Spleen (tissue), 11 donors: Measurements from ENCODE around the gene DSCAML1. TPM values are rescaled to one million over a fixed set of nuclear protein-coding genes. Genes with fewer than 3 reads are reported as not detected.
A peak's percentile ranks its signal among the peaks of the same experiment; 100 is the strongest.

Source experiments
- DNase-seq: peaks from one replicate; pipeline ENCODE4 v3.0.0-alpha.2; 2020
- H3K27ac ChIP-seq, 8 donors: fragments of 200-600 bp; sonication (generic) in 7 of 8; 1 replicate in 4 of 8; 2 replicates in 4 of 8; pipeline versions ENCODE4 v1.5.0 to v1.8.0; 2016 to 2021; ENCODE audit warnings: inconsistent platforms in 4 of 8, mild to moderate bottlenecking in 4 of 8, moderate library complexity in 1 of 8
- H3K27me3 ChIP-seq, 7 donors: fragments of 200-600 bp; sonication (generic) in 6 of 7; replicated peaks in 1 of 7; 1 replicate in 4 of 7; 2 replicates in 3 of 7; pipeline versions ENCODE4 v1.5.0 to v1.8.0; 2016 to 2021; ENCODE audit warnings: inconsistent platforms in 3 of 7, mild to moderate bottlenecking in 1 of 7
- H3K36me3 ChIP-seq, 6 donors: fragments of 200-600 bp; sonication (generic) in 5 of 6; 1 replicate in 4 of 6; 2 replicates in 2 of 6; pipeline versions ENCODE4 v1.5.0 to v1.8.0; 2016 to 2021; ENCODE audit warnings: inconsistent platforms in 2 of 6
- H3K4me1 ChIP-seq, 6 donors: fragments of 200-600 bp; sonication (generic) in 5 of 6; 1 replicate in 3 of 6; 2 replicates in 3 of 6; pipeline versions ENCODE4 v1.5.0 to v1.8.0; 2016 to 2021; ENCODE audit warnings: inconsistent platforms in 3 of 6
- H3K4me3 ChIP-seq, 8 donors: fragments of 200-600 bp; sonication (generic) in 7 of 8; 1 replicate in 4 of 8; 2 replicates in 4 of 8; pipeline versions ENCODE4 v1.5.0 to v1.8.0; 2016 to 2021; ENCODE audit warnings: inconsistent platforms in 4 of 8, mild to moderate bottlenecking in 4 of 8, moderate library complexity in 2 of 8
- H3K9me3 ChIP-seq, 8 donors: fragments of 200-600 bp; sonication (generic) in 7 of 8; 1 replicate in 4 of 8; 2 replicates in 4 of 8; pipeline versions ENCODE4 v1.5.0 to v1.8.0; 2016 to 2021; ENCODE audit warnings: inconsistent platforms in 4 of 8
- POLR2A ChIP-seq, 3 donors: fragments of 450-650 bp; IDR thresholded peaks; one replicate each; pipeline ENCODE4 v1.5.1; 2017; ENCODE audit warnings: antibody characterized with exemption in 3 of 3, mild to moderate bottlenecking in 1 of 3
- POLR2AphosphoS5 ChIP-seq, 3 donors: sonication (generic); formaldehyde crosslinking; IDR thresholded peaks; one replicate each; pipeline ENCODE4 v1.5.1; 2017; ENCODE audit warnings: antibody characterized with exemption in 3 of 3
- whole genome bisulfite sequencing, 5 donors: extraction: QIAGEN DNeasy Blood & Tissue Kit in 3 of 5; methylation state at CpG; one replicate each; pipeline versions ENCODE4 v1.1.5 to v1.1.7; 2013 to 2018; 5-methylcytosine and 5-hydroxymethylcytosine counted together
- intact Hi-C: fragments of 100-400 bp; cut with DNase I; formaldehyde crosslinking; loops from one replicate; pipeline ENCODE4 v1.15.0; 2023; ENCODE audit warnings: low total_unique reads
- polyA plus RNA-seq, 3 donors: library from polyadenylated mRNA; stranded (reverse); fragments of 200-250 nt; gene quantifications; one replicate each; pipeline ENCODE4 v1.2.1, GENCODE V29; 2013
- total RNA-seq, 7 donors: library from RNA; depleted of rRNA in 3 of 7; stranded (reverse); fragments of >200 nt in 3 of 7; fragmentation: NEBNext Ultra II Directional in 4 of 7; extraction: Animal tissue kit (Norgen Biotek cat#: 25700) in 4 of 7; gene quantifications; one replicate each; pipeline versions ENCODE4 v1.1.0 to v1.2.1, GENCODE V29; 2016 to 2021
- TF ChIP-seq, protein P1 (sequence below), 11 experiments: fragments of 200-600 bp in 7 of 11; fragments of 450-650 bp in 4 of 11; sonication (generic) in 4 of 11; IDR thresholded peaks in 8 of 11; conservative IDR thresholded peaks in 3 of 11; 1 replicate in 7 of 11; 2 replicates in 4 of 11; pipeline versions ENCODE4 v1.4.0 to v1.8.0; 2016 to 2021; ENCODE audit warnings: antibody characterized with exemption in 11 of 11, inconsistent platforms in 4 of 11, mild to moderate bottlenecking in 1 of 11
- donor health status: healthy with polysubstance abuse.
- donor health status: DM: no; HTN: no; CAD: no; lungs with moderate emphysema.
- donor health status: DM: no; HTN: no; CAD: no.
- donor health status: Bipolar disorder and iron deficiency.
- donor health status: healthy.
- donor health status: DM: no; HTN: no; CAD: no.
- donor health status: DM: yes; HTN: yes; CAD: no.

The DSCAML1 gene
- total and polyA plus RNA-seq, 10 donors: 0.07 to 10.7 (median 2.3) TPM

DNA sequence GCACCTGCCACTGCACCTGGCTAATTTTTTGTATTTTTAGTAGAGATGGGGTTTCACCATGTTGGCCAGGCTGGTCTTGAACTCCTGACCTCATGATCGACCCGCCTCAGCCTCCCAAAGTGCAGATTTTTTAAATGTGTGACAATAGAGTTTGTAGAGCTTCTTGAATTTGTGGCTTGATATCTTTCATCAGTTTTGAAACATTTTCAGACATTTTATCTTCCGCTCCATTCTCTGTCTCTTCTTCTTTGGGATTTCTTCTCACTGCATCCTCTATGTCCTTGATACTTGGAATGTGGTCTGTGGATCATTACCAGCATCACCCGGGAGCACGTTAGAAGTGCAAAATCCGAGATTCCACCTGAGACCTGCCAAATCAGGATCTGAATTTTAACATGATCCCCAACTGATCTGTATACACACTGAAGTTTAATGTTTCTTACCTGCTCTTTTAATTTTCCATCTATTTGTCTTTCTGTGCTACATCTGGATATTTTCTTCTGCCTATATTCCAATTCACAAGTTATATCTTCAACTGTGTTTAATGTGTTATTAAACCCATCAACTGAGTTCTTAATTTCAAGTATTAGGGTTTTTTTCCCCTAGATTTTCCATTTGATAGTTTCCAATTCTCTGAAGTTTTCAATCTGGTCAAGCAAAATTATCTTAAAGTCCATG is 343.0 kb downstream of the DSCAML1 start:
- TF ChIP-seq POLR2AphosphoS5 (IDR thresholded peaks at IDR 0.05): no peak
- TF ChIP-seq POLR2A (IDR thresholded peaks at IDR 0.05): no peak
- TF ChIP-seq, protein P1, sequence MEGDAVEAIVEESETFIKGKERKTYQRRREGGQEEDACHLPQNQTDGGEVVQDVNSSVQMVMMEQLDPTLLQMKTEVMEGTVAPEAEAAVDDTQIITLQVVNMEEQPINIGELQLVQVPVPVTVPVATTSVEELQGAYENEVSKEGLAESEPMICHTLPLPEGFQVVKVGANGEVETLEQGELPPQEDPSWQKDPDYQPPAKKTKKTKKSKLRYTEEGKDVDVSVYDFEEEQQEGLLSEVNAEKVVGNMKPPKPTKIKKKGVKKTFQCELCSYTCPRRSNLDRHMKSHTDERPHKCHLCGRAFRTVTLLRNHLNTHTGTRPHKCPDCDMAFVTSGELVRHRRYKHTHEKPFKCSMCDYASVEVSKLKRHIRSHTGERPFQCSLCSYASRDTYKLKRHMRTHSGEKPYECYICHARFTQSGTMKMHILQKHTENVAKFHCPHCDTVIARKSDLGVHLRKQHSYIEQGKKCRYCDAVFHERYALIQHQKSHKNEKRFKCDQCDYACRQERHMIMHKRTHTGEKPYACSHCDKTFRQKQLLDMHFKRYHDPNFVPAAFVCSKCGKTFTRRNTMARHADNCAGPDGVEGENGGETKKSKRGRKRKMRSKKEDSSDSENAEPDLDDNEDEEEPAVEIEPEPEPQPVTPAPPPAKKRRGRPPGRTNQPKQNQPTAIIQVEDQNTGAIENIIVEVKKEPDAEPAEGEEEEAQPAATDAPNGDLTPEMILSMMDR (IDR thresholded peaks at IDR 0.05 in 8 of 11, conservative IDR thresholded peaks at IDR 0.05 in 3 of 11): no peak
- WGBS, 5 donors: 91 to 99% (median 93%) methylated on average over 6 of the region's 6 CpGs
- H3K36me3 ChIP-seq: peaks cover 0 to 8% (median 0%) of the 10 kb centered on the region in 6 donors
- no peaks in the 10 kb centered on the region for H3K4me1 ChIP-seq
- no peak overlapping the region for H3K4me3 ChIP-seq
- H3K27ac ChIP-seq: no peak overlapping the region
- intact Hi-C loops: no loop called here
- peaks cover 0 to 25% (median 12%) of the 10 kb centered on the region in 8 donors for H3K9me3 ChIP-seq
- H3K27me3 ChIP-seq: no peaks in the 10 kb centered on the region
- DNase-seq: no peak

DNA sequence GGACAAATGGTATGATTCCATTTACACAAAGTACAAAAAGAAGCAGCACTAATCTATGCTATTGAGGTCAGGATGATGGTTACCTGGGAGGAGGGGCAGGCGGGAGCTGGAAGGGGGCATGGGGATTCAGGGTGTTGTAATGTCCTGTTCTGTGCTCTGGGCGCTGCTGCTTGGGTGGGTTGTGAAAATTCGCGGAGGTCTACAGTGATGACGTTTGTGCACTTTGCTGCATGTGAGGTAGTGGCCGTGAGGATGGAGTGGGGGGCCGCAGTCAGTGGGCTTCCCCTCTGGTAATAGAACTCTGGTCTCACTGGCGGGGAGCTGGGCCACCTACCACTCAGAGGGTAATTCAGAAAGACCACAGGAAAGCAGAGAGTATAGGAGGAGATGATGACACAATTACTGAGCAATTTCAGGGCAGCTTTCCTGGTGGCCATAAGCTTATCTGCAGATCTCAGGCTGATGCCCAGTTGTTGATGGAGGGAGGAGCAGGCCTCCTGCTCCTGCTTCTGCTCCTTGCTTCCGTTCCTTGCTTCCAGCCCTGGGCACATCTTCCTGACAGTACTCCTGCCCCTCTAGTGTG is 347.8 kb downstream of the DSCAML1 start:
- peaks cover 0 to 16% (median 7%) of the 10 kb centered on the region in 8 donors for H3K9me3 ChIP-seq
- H3K36me3 ChIP-seq: peaks cover 0 to 8% (median 0%) of the 10 kb centered on the region in 6 donors
- TF ChIP-seq POLR2A (IDR thresholded peaks at IDR 0.05) (no peak), POLR2AphosphoS5 (IDR thresholded peaks at IDR 0.05) (no peak)
- TF ChIP-seq, protein P1 (IDR thresholded peaks at IDR 0.05 in 8 of 11, conservative IDR thresholded peaks at IDR 0.05 in 3 of 11): no peak
- WGBS, 5 donors: 71 to 90% (median 84%) methylated on average over 9 of the region's 9 CpGs
- H3K4me1 ChIP-seq: no peaks in the 10 kb centered on the region
- no peak overlapping the region for H3K27ac ChIP-seq
- peak; percentile 64 for DNase-seq
- no peak overlapping the region for H3K4me3 ChIP-seq
- peaks cover 0 to 10% (median 0%) of the 10 kb centered on the region in 7 donors for H3K27me3 ChIP-seq
- intact Hi-C loops: no loop called here

DNA sequence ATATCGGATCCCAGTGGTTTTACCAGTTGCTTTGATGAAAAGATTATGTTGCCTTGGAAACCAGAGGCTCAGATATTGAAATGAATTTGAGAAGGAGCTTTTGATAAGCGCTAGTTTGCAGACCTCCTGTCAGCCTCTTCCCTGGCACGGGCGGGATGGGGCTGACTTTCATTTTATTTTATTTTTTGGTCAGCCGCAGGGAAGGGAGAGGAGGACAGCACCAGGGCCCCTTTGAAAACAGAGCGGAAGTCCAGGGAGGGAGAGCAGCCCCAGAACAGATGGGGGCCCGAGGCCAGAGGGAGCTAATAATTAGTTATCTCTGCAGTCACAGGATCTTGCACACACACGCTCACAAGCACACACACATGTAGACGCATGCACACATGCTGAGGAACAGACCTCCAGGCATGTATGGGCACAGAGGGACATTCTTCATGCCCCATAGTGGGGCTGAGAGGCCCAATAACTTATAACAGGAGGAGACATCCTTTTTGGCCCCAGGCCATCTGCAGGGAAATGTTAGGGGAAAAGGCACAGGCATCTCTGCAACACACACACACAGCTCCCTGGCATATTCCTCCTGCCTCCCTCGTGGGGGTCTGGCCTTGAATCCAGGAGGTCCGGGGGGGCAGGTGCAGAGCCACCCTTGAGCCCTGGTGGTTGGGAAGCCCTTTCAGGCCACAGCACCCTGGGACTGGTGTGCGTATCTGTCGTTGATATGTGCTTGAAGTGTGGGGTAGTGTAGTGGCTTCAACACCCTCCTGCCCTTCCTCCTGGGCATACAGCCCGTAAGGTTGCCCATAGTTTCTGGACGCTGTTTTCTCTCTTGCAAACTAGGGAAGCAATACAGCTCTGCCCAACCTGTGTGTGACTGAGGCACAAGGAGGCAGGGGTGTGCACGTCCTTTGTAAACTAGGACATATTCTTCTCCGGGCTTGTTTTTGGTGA is 352.0 kb downstream of the DSCAML1 start:
- no peak overlapping the region for H3K4me3 ChIP-seq
- TF ChIP-seq POLR2A (IDR thresholded peaks at IDR 0.05): no peak
- DNase-seq: peak; percentile 49
- peaks cover 0 to 8% (median 0%) of the 10 kb centered on the region in 6 donors for H3K36me3 ChIP-seq
- no peaks in the 10 kb centered on the region for H3K9me3 ChIP-seq
- no peak overlapping the region for H3K27ac ChIP-seq
- intact Hi-C loops: no loop called here
- peaks cover 0 to 28% (median 0%) of the 10 kb centered on the region in 7 donors for H3K27me3 ChIP-seq
- 74 to 82% (median 80%) methylated on average over 16 to 17 of the region's 17 CpGs for WGBS, 5 donors
- no peaks in the 10 kb centered on the region for H3K4me1 ChIP-seq

DNA sequence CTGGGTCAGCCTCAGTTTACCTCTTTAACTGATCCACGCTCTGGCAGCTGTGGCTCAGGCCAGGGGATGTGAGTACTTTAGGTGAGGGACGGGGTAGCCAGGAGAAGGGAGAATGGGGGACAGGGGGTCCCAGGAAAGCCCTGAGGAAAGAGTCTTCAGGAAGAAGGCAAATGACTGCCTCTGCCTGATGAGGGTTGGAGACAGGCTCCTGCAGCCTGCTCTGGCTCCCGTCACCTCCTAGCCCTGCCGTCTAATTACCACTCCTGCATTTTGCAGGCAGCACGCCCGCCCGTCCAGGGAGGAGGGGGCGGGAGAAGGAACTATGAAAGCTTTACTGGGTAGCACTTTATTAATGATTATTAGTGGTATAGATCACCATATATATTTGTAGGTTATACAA is 352.8 kb downstream of the DSCAML1 start:
- WGBS, 5 donors: 82 to 89% (median 84%) methylated on average over 8 of the region's 8 CpGs
- intact Hi-C loops: no loop called here
- no peaks in the 10 kb centered on the region for H3K4me1 ChIP-seq
- H3K9me3 ChIP-seq: no peaks in the 10 kb centered on the region
- H3K4me3 ChIP-seq: no peak overlapping the region
- DNase-seq: peak; percentile 46
- peaks cover 0 to 2% (median 0%) of the 10 kb centered on the region in 6 donors for H3K36me3 ChIP-seq
- no peak overlapping the region for H3K27ac ChIP-seq
- TF ChIP-seq, protein P1 (IDR thresholded peaks at IDR 0.05 in 8 of 11, conservative IDR thresholded peaks at IDR 0.05 in 3 of 11): no peak
- TF ChIP-seq POLR2AphosphoS5 (IDR thresholded peaks at IDR 0.05): no peak
- no peak for TF ChIP-seq POLR2A (IDR thresholded peaks at IDR 0.05)
- H3K27me3 ChIP-seq: peaks cover 0 to 28% (median 0%) of the 10 kb centered on the region in 7 donors
